MM.1S (cell line): Measurements from ENCODE around the gene VSTM4.

Experiments
- DNase-seq: peaks from one replicate; pipeline ENCODE4 v3.0.0-alpha.2; 2015
- H2AFZ ChIP-seq: fragments of 300-600 bp; sonication (generic); 2 replicates; pipeline ENCODE4 v1.6.0; 2016; ENCODE audit warnings: antibody characterized with exemption, low read length
- H3F3A ChIP-seq: fragments of 300-600 bp; sonication (generic); 2 replicates; pipeline ENCODE4 v1.6.1; 2016; ENCODE audit warnings: mild to moderate bottlenecking, antibody characterized with exemption, low read length, moderate library complexity, mixed read lengths; ENCODE audit not compliant: insufficient read depth
- H3K27ac ChIP-seq: fragments of 300-600 bp; sonication (generic); 2 replicates; pipeline ENCODE4 v1.5.1; 2016; ENCODE audit warnings: mild to moderate bottlenecking, low read length
- H3K27me3 ChIP-seq: fragments of 300-600 bp; sonication (generic); replicated peaks from 2 replicates; pipeline ENCODE4 v1.6.0; 2016; ENCODE audit warnings: low read length; ENCODE audit not compliant: insufficient read depth
- H3K36me3 ChIP-seq: fragments of 300-600 bp; sonication (generic); replicated peaks from 2 replicates; pipeline ENCODE4 v1.6.1; 2016; ENCODE audit warnings: mild to moderate bottlenecking, low read length, mixed read lengths; ENCODE audit not compliant: insufficient read depth
- H3K4me1 ChIP-seq: fragments of 300-600 bp; sonication (generic); 2 replicates; pipeline ENCODE4 v1.6.1; 2016; ENCODE audit warnings: low read length, mixed read lengths
- H3K4me2 ChIP-seq: fragments of 300-600 bp; sonication (generic); 2 replicates; pipeline ENCODE4 v1.6.0; 2016; ENCODE audit warnings: low read depth, low read length
- H3K4me3 ChIP-seq: fragments of 300-600 bp; sonication (generic); 2 replicates; pipeline ENCODE4 v1.5.1; 2016; ENCODE audit warnings: low read length, mixed read lengths
- H3K79me2 ChIP-seq: fragments of 300-600 bp; sonication (generic); 2 replicates; pipeline ENCODE4 v1.6.1; 2016; ENCODE audit warnings: mixed run types, low read length, mixed read lengths
- H3K9ac ChIP-seq: fragments of 300-600 bp; sonication (generic); 2 replicates; pipeline ENCODE4 v1.6.1; 2016; ENCODE audit warnings: low read length, mixed read lengths
- H3K9me2 ChIP-seq: fragments of 300-600 bp; sonication (generic); replicated peaks from 2 replicates; pipeline ENCODE4 v1.6.1; 2016; ENCODE audit warnings: mild to moderate bottlenecking, low read length, mixed read lengths; ENCODE audit not compliant: insufficient read depth
- H3K9me3 ChIP-seq: fragments of 300-600 bp; sonication (generic); replicated peaks from 2 replicates; pipeline ENCODE4 v1.6.1; 2016; ENCODE audit warnings: mild to moderate bottlenecking, low read length, mixed read lengths; ENCODE audit not compliant: insufficient read depth
- H4K20me1 ChIP-seq: fragments of 300-600 bp; sonication (generic); 2 replicates; pipeline ENCODE4 v1.6.1; 2016; ENCODE audit warnings: mild to moderate bottlenecking, low read length, moderate library complexity, mixed read lengths; ENCODE audit not compliant: insufficient read depth
- EZH2 ChIP-seq: fragments of 300-600 bp; sonication (generic); optimal IDR thresholded peaks from 2 replicates; pipeline ENCODE3; 2017; ENCODE audit warnings: low read depth, mild to moderate bottlenecking, antibody characterized with exemption, low read length, mixed read lengths
- EZH2phosphoT487 ChIP-seq: fragments of 300-600 bp; sonication (generic); IDR thresholded peaks from 2 replicates; pipeline ENCODE4 v1.6.1; 2018; ENCODE audit warnings: antibody characterized with exemption, low read length
- TF ChIP-seq, protein P1 (sequence below): fragments of 300-600 bp; sonication (generic); IDR thresholded peaks from 2 replicates; pipeline ENCODE4 v1.5.1; 2016; ENCODE audit warnings: antibody characterized with exemption, low read length, mixed read lengths

Gene VSTM4

GRCh38 chr10:49036638-49037037 lies 78.7 kb downstream of the VSTM4 start:
- TF ChIP-seq EZH2: no peak
- TF ChIP-seq, protein P1, sequence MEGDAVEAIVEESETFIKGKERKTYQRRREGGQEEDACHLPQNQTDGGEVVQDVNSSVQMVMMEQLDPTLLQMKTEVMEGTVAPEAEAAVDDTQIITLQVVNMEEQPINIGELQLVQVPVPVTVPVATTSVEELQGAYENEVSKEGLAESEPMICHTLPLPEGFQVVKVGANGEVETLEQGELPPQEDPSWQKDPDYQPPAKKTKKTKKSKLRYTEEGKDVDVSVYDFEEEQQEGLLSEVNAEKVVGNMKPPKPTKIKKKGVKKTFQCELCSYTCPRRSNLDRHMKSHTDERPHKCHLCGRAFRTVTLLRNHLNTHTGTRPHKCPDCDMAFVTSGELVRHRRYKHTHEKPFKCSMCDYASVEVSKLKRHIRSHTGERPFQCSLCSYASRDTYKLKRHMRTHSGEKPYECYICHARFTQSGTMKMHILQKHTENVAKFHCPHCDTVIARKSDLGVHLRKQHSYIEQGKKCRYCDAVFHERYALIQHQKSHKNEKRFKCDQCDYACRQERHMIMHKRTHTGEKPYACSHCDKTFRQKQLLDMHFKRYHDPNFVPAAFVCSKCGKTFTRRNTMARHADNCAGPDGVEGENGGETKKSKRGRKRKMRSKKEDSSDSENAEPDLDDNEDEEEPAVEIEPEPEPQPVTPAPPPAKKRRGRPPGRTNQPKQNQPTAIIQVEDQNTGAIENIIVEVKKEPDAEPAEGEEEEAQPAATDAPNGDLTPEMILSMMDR: no peak
- TF ChIP-seq EZH2phosphoT487: no peak
- Histone ChIP-seq H3K9me2 (no peaks in the 10 kb centered on the region; the same call in 1 of the 2 replicates), H3K27me3 (no peaks in the 10 kb centered on the region), H3K36me3 (no peaks in the 10 kb centered on the region), H3K9ac (no peak overlapping the region), H2AFZ (no peak overlapping the region), H3K4me3 (no peak overlapping the region), H3K79me2 (no peaks in the 10 kb centered on the region), H4K20me1 (no peaks in the 10 kb centered on the region), H3K27ac (no peak overlapping the region), H3F3A (no peaks in the 10 kb centered on the region), H3K4me1 (no peaks in the 10 kb centered on the region), H3K9me3 (no peaks in the 10 kb centered on the region), H3K4me2 (no peak overlapping the region)
- DNase-seq: no peak

- TF ChIP-seq, protein P1: no peak
- TF ChIP-seq EZH2: no peak
- TF ChIP-seq EZH2phosphoT487: no peak
- Histone ChIP-seq H3K27me3 (no peaks in the 10 kb centered on the region), H3F3A (no peaks in the 10 kb centered on the region), H2AFZ (no peak overlapping the region), H3K27ac (no peak overlapping the region), H3K9ac (no peak overlapping the region), H3K4me1 (no peaks in the 10 kb centered on the region), H3K9me3 (no peaks in the 10 kb centered on the region), H4K20me1 (no peaks in the 10 kb centered on the region), H3K9me2 (no peaks in the 10 kb centered on the region; the same call in 1 of the 2 replicates), H3K4me3 (no peak overlapping the region), H3K4me2 (no peak overlapping the region), H3K36me3 (no peaks in the 10 kb centered on the region), H3K79me2 (no peaks in the 10 kb centered on the region)
- DNase-seq: no peak
Observed at GRCh38 chr10:49035920-49036319, 79.4 kb downstream of the VSTM4 start.

- no peaks in the 10 kb centered on the region; the same call in 1 of the 2 replicates for H3K9me2 ChIP-seq
- H3K27ac ChIP-seq: no peak overlapping the region
- H3F3A ChIP-seq: no peaks in the 10 kb centered on the region
- no peaks in the 10 kb centered on the region for H3K36me3 ChIP-seq
- H3K9ac ChIP-seq: no peak overlapping the region
- H2AFZ ChIP-seq: no peak overlapping the region
- no peaks in the 10 kb centered on the region for H3K4me1 ChIP-seq
- H3K79me2 ChIP-seq: no peaks in the 10 kb centered on the region
- no peak for TF ChIP-seq EZH2
- TF ChIP-seq, protein P1: no peak
- TF ChIP-seq EZH2phosphoT487: no peak
- no peaks in the 10 kb centered on the region for H3K27me3 ChIP-seq
- no peaks in the 10 kb centered on the region for H4K20me1 ChIP-seq
- H3K4me3 ChIP-seq: no peak overlapping the region
- H3K9me3 ChIP-seq: no peaks in the 10 kb centered on the region
- DNase-seq: no peak
- no peak overlapping the region for H3K4me2 ChIP-seq
Observed at GRCh38 chr10:49034925-49035324, 80.4 kb downstream of the VSTM4 start.
